ENCODE results near the gene NTRK3.

Gene NTRK3

GRCh38 chr15:88196961-88197360, 59.6 kb downstream of the NTRK3 start:
- Histone ChIP-seq H3K9ac (ENCODE audit: low read depth, low read length) (no peak overlapping the region), H3K27me3 (ENCODE audit: control insufficient read depth, insufficient read depth, low read length) (no peaks in the 10 kb centered on the region), H3K4me1 (ENCODE audit: control insufficient read depth, insufficient read depth, low read length) (no peaks in the 10 kb centered on the region), H3K4me3 (ENCODE audit: low read length) (no peak overlapping the region), H3K9me3 (replicated peaks; ENCODE audit: low read length) (no peaks in the 10 kb centered on the region), H3K36me3 (ENCODE audit: insufficient read depth, low read length) (no peaks in the 10 kb centered on the region), H3K4me2 (ENCODE audit: low read length) (no peak overlapping the region)

GRCh38 chr15:88194162-88194561, 62.4 kb downstream of the NTRK3 start:
- no peaks in the 10 kb centered on the region for H3K9me3 ChIP-seq (replicated peaks; ENCODE audit: low read length)
- no peak overlapping the region for H3K4me3 ChIP-seq (ENCODE audit: low read length)
- H3K9ac ChIP-seq (ENCODE audit: low read depth, low read length): no peak overlapping the region
- no peaks in the 10 kb centered on the region for H3K27me3 ChIP-seq (ENCODE audit: control insufficient read depth, insufficient read depth, low read length)
- no peaks in the 10 kb centered on the region for H3K36me3 ChIP-seq (ENCODE audit: insufficient read depth, low read length)
- H3K4me2 ChIP-seq (ENCODE audit: low read length): no peak overlapping the region
- H3K4me1 ChIP-seq (ENCODE audit: control insufficient read depth, insufficient read depth, low read length): no peaks in the 10 kb centered on the region

GRCh38 chr15:88193415-88193814, 63.1 kb downstream of the NTRK3 start:
- no peaks in the 10 kb centered on the region for H3K4me1 ChIP-seq (ENCODE audit: control insufficient read depth, insufficient read depth, low read length)
- H3K9me3 ChIP-seq (replicated peaks; ENCODE audit: low read length): no peaks in the 10 kb centered on the region
- H3K9ac ChIP-seq (ENCODE audit: low read depth, low read length): no peak overlapping the region
- no peaks in the 10 kb centered on the region for H3K27me3 ChIP-seq (ENCODE audit: control insufficient read depth, insufficient read depth, low read length)
- H3K36me3 ChIP-seq (ENCODE audit: insufficient read depth, low read length): no peaks in the 10 kb centered on the region
- H3K4me3 ChIP-seq (ENCODE audit: low read length): no peak overlapping the region
- H3K4me2 ChIP-seq (ENCODE audit: low read length): no peak overlapping the region

- no peak overlapping the region for H3K4me3 ChIP-seq (ENCODE audit: low read length)
- no peaks in the 10 kb centered on the region for H3K9me3 ChIP-seq (replicated peaks; ENCODE audit: low read length)
- H3K27me3 ChIP-seq (ENCODE audit: control insufficient read depth, insufficient read depth, low read length): no peaks in the 10 kb centered on the region
- H3K36me3 ChIP-seq (ENCODE audit: insufficient read depth, low read length): no peaks in the 10 kb centered on the region
- H3K4me2 ChIP-seq (ENCODE audit: low read length): no peak overlapping the region
- no peaks in the 10 kb centered on the region for H3K4me1 ChIP-seq (ENCODE audit: control insufficient read depth, insufficient read depth, low read length)
- H3K9ac ChIP-seq (ENCODE audit: low read depth, low read length): no peak overlapping the region
Observed at GRCh38 chr15:88191812-88192165, 64.8 kb downstream of the NTRK3 start.

- Histone ChIP-seq H3K36me3 (ENCODE audit: insufficient read depth, low read length) (no peaks in the 10 kb centered on the region), H3K4me1 (ENCODE audit: control insufficient read depth, insufficient read depth, low read length) (no peaks in the 10 kb centered on the region), H3K4me2 (ENCODE audit: low read length) (no peak overlapping the region), H3K4me3 (ENCODE audit: low read length) (no peak overlapping the region), H3K27me3 (ENCODE audit: control insufficient read depth, insufficient read depth, low read length) (no peaks in the 10 kb centered on the region), H3K9ac (ENCODE audit: low read depth, low read length) (no peak overlapping the region), H3K9me3 (replicated peaks; ENCODE audit: low read length) (no peaks in the 10 kb centered on the region)
Observed at GRCh38 chr15:88190232-88190631, 66.3 kb downstream of the NTRK3 start.

- no peak overlapping the region for H3K4me2 ChIP-seq (ENCODE audit: low read length)
- H3K36me3 ChIP-seq (ENCODE audit: insufficient read depth, low read length): no peaks in the 10 kb centered on the region
- H3K4me3 ChIP-seq (ENCODE audit: low read length): no peak overlapping the region
- no peaks in the 10 kb centered on the region for H3K27me3 ChIP-seq (ENCODE audit: control insufficient read depth, insufficient read depth, low read length)
- no peak overlapping the region for H3K9ac ChIP-seq (ENCODE audit: low read depth, low read length)
- no peaks in the 10 kb centered on the region for H3K9me3 ChIP-seq (replicated peaks; ENCODE audit: low read length)
- H3K4me1 ChIP-seq (ENCODE audit: control insufficient read depth, insufficient read depth, low read length): no peaks in the 10 kb centered on the region
Observed at GRCh38 chr15:88188300-88188699, 68.2 kb downstream of the NTRK3 start.

- H3K9ac ChIP-seq (ENCODE audit: low read depth, low read length): no peak overlapping the region
- no peaks in the 10 kb centered on the region for H3K27me3 ChIP-seq (ENCODE audit: control insufficient read depth, insufficient read depth, low read length)
- no peak overlapping the region for H3K4me2 ChIP-seq (ENCODE audit: low read length)
- no peaks in the 10 kb centered on the region for H3K4me1 ChIP-seq (ENCODE audit: control insufficient read depth, insufficient read depth, low read length)
- no peak overlapping the region for H3K4me3 ChIP-seq (ENCODE audit: low read length)
- peaks cover 3% of the 10 kb centered on the region for H3K9me3 ChIP-seq (replicated peaks; ENCODE audit: low read length)
- no peaks in the 10 kb centered on the region for H3K36me3 ChIP-seq (ENCODE audit: insufficient read depth, low read length)
Observed at GRCh38 chr15:88187195-88187594, 69.3 kb downstream of the NTRK3 start.

- Histone ChIP-seq H3K36me3 (ENCODE audit: insufficient read depth, low read length) (no peaks in the 10 kb centered on the region), H3K4me2 (ENCODE audit: low read length) (no peak overlapping the region), H3K4me3 (ENCODE audit: low read length) (no peak overlapping the region), H3K27me3 (ENCODE audit: control insufficient read depth, insufficient read depth, low read length) (no peaks in the 10 kb centered on the region), H3K9ac (ENCODE audit: low read depth, low read length) (no peak overlapping the region), H3K9me3 (replicated peaks; ENCODE audit: low read length) (peaks cover 3% of the 10 kb centered on the region), H3K4me1 (ENCODE audit: control insufficient read depth, insufficient read depth, low read length) (no peaks in the 10 kb centered on the region)
Observed at GRCh38 chr15:88185584-88185983, 71.0 kb downstream of the NTRK3 start.

GRCh38 chr15:88181613-88182012, 74.9 kb downstream of the NTRK3 start:
- Histone ChIP-seq H3K27me3 (ENCODE audit: control insufficient read depth, insufficient read depth, low read length) (no peaks in the 10 kb centered on the region), H3K9ac (ENCODE audit: low read depth, low read length) (no peak overlapping the region), H3K4me2 (ENCODE audit: low read length) (no peak overlapping the region), H3K36me3 (ENCODE audit: insufficient read depth, low read length) (no peaks in the 10 kb centered on the region), H3K4me1 (ENCODE audit: control insufficient read depth, insufficient read depth, low read length) (no peaks in the 10 kb centered on the region), H3K4me3 (ENCODE audit: low read length) (no peak overlapping the region), H3K9me3 (replicated peaks; ENCODE audit: low read length) (peaks cover 3% of the 10 kb centered on the region)

- H3K4me2 ChIP-seq (ENCODE audit: low read length): no peak overlapping the region
- no peaks in the 10 kb centered on the region for H3K36me3 ChIP-seq (ENCODE audit: insufficient read depth, low read length)
- no peaks in the 10 kb centered on the region for H3K4me1 ChIP-seq (ENCODE audit: control insufficient read depth, insufficient read depth, low read length)
- H3K27me3 ChIP-seq (ENCODE audit: control insufficient read depth, insufficient read depth, low read length): no peaks in the 10 kb centered on the region
- H3K9ac ChIP-seq (ENCODE audit: low read depth, low read length): no peak overlapping the region
- H3K9me3 ChIP-seq (replicated peaks; ENCODE audit: low read length): peaks cover 3% of the 10 kb centered on the region
- H3K4me3 ChIP-seq (ENCODE audit: low read length): no peak overlapping the region
Observed at GRCh38 chr15:88179562-88179961, 77.0 kb downstream of the NTRK3 start.

GRCh38 chr15:88178631-88179030, 77.9 kb downstream of the NTRK3 start:
- Histone ChIP-seq H3K27me3 (ENCODE audit: control insufficient read depth, insufficient read depth, low read length) (no peaks in the 10 kb centered on the region), H3K4me1 (ENCODE audit: control insufficient read depth, insufficient read depth, low read length) (no peaks in the 10 kb centered on the region), H3K9ac (ENCODE audit: low read depth, low read length) (no peak overlapping the region), H3K36me3 (ENCODE audit: insufficient read depth, low read length) (no peaks in the 10 kb centered on the region), H3K9me3 (replicated peaks; ENCODE audit: low read length) (peaks cover 3% of the 10 kb centered on the region), H3K4me3 (ENCODE audit: low read length) (no peak overlapping the region), H3K4me2 (ENCODE audit: low read length) (no peak overlapping the region)

GRCh38 chr15:88177451-88177850, 79.1 kb downstream of the NTRK3 start:
- Histone ChIP-seq H3K9me3 (replicated peaks; ENCODE audit: low read length) (peaks cover 3% of the 10 kb centered on the region), H3K27me3 (ENCODE audit: control insufficient read depth, insufficient read depth, low read length) (no peaks in the 10 kb centered on the region), H3K9ac (ENCODE audit: low read depth, low read length) (no peak overlapping the region), H3K4me2 (ENCODE audit: low read length) (no peak overlapping the region), H3K36me3 (ENCODE audit: insufficient read depth, low read length) (no peaks in the 10 kb centered on the region), H3K4me3 (ENCODE audit: low read length) (no peak overlapping the region), H3K4me1 (ENCODE audit: control insufficient read depth, insufficient read depth, low read length) (no peaks in the 10 kb centered on the region)

All from skeletal muscle satellite cell (primary cell).